HG02981 (cell line): ENCODE measurements around the gene ZNF562.
"Not testable (repeated sequence)": the region's sequence is repeated elsewhere in the genome, so short reads cannot be mapped to it uniquely, and the experiment has no call there.

Source experiments
- ATAC-seq: cut with Tn5 transposase; IDR thresholded peaks from one replicate; pipeline ENCODE4 v1.9.1; 2021; ENCODE audit warnings: mild to moderate bottlenecking, moderate library complexity; ENCODE audit not compliant: unreplicated experiment

ZNF562 gene

GRCh38 chr19:9674663-9675357 is at the start of gene ZNF562:
Gene ZNF562 (minus strand): TSS chr19:9675100. CDS start chr19:9660744, 14,356 bp downstream.
- peak; percentile 78 for ATAC-seq

- no peak for ATAC-seq
These were observed 49.3 kb upstream of the ZNF562 start for GRCh38 chr19:9724157-9724556.

GRCh38 chr19:9721861-9722260 is 47.0 kb upstream of the ZNF562 start:
- ATAC-seq = no peak

GRCh38 chr19:9720541-9720940 is 45.6 kb upstream of the ZNF562 start:
- no peak for ATAC-seq

GRCh38 chr19:9711815-9712214 is 36.9 kb upstream of the ZNF562 start:
- no peak for ATAC-seq

GRCh38 chr19:9709305-9709704 is 34.4 kb upstream of the ZNF562 start:
- no peak for ATAC-seq

- ATAC-seq = no peak
These were observed 30.9 kb upstream of the ZNF562 start for GRCh38 chr19:9705836-9706235.

- ATAC-seq = no peak
These were observed 27.3 kb upstream of the ZNF562 start for GRCh38 chr19:9702186-9702585.

- ATAC-seq = no peak
These were observed 25.5 kb upstream of the ZNF562 start for GRCh38 chr19:9700229-9700981.

- ATAC-seq = not testable (repeated sequence)
These were observed 15.4 kb upstream of the ZNF562 start for GRCh38 chr19:9690301-9690700.

- ATAC-seq = not testable (repeated sequence)
These were observed 5.1 kb upstream of the ZNF562 start for GRCh38 chr19:9679996-9680395.

GRCh38 chr19:9675358-9675901 is 530 bp upstream of the ZNF562 start:
- ATAC-seq = not testable (repeated sequence)

GRCh38 chr19:9673912-9674662 is 813 bp downstream of the ZNF562 start:
- ATAC-seq = no peak

- ATAC-seq = no peak
These were observed 2.0 kb downstream of the ZNF562 start for GRCh38 chr19:9672893-9673292.

- ATAC-seq = no peak
These were observed 3.2 kb downstream of the ZNF562 start for GRCh38 chr19:9671655-9672054.

- ATAC-seq = no peak
These were observed 6.4 kb downstream of the ZNF562 start for GRCh38 chr19:9668544-9668943.

- ATAC-seq = no peak
These were observed 7.0 kb downstream of the ZNF562 start for GRCh38 chr19:9667898-9668297.

GRCh38 chr19:9658769-9659168 is 16.1 kb downstream of the ZNF562 start:
- ATAC-seq = no peak

- not testable (repeated sequence) for ATAC-seq
These were observed 21.8 kb downstream of the ZNF562 start for GRCh38 chr19:9653066-9653555.

- not testable (repeated sequence) for ATAC-seq
These were observed 23.4 kb downstream of the ZNF562 start for GRCh38 chr19:9651464-9651863.

GRCh38 chr19:9650345-9650744 is 24.6 kb downstream of the ZNF562 start:
- ATAC-seq = no peak
